Liver (tissue), 3 donors: Measurements from ENCODE around the gene ZNF878.

Experiments
- HNF4G ChIP-seq: IDR thresholded peaks from 2 replicates; pipeline ENCODE4 v1.6.1; 2016; ENCODE audit warnings: antibody characterized with exemption
- MAX ChIP-seq: IDR thresholded peaks from 2 replicates; pipeline ENCODE4 v1.6.1; 2016; ENCODE audit warnings: antibody characterized with exemption
- RAD21 ChIP-seq, 2 donors: IDR thresholded peaks; 2 replicates each; pipeline ENCODE4 v1.6.1; 2016; ENCODE audit warnings: antibody characterized with exemption in 2 of 2, mild to moderate bottlenecking in 2 of 2
- REST ChIP-seq: IDR thresholded peaks from 2 replicates; pipeline ENCODE4 v1.6.1; 2016; ENCODE audit warnings: antibody characterized with exemption, mild to moderate bottlenecking
- TAF1 ChIP-seq: conservative IDR thresholded peaks from 2 replicates; pipeline ENCODE4 v1.6.1; 2016; ENCODE audit warnings: antibody characterized with exemption, mild to moderate bottlenecking
- YY1 ChIP-seq: IDR thresholded peaks from 2 replicates; pipeline ENCODE4 v1.6.1; 2016; ENCODE audit warnings: antibody characterized with exemption, mild to moderate bottlenecking
- TF ChIP-seq, protein P1 (sequence below): fragments of 150-350 bp; IDR thresholded peaks from 2 replicates; pipeline ENCODE4 v1.5.1; 2017; ENCODE audit warnings: improper control_type of control experiment, low read depth, low read length; ENCODE audit not compliant: missing input control
- donor health status: healthy.
- donor health status: healthy.

GRCh38 chr19:12077375-12077774 is 24.6 kb upstream of the ZNF878 start:
- TF ChIP-seq MAX (no peak), YY1 (no peak), TAF1 (no peak), HNF4G (no peak), RAD21 (IDR thresholded peaks at IDR 0.05) (no peak), REST (no peak)
- TF ChIP-seq, protein P1, sequence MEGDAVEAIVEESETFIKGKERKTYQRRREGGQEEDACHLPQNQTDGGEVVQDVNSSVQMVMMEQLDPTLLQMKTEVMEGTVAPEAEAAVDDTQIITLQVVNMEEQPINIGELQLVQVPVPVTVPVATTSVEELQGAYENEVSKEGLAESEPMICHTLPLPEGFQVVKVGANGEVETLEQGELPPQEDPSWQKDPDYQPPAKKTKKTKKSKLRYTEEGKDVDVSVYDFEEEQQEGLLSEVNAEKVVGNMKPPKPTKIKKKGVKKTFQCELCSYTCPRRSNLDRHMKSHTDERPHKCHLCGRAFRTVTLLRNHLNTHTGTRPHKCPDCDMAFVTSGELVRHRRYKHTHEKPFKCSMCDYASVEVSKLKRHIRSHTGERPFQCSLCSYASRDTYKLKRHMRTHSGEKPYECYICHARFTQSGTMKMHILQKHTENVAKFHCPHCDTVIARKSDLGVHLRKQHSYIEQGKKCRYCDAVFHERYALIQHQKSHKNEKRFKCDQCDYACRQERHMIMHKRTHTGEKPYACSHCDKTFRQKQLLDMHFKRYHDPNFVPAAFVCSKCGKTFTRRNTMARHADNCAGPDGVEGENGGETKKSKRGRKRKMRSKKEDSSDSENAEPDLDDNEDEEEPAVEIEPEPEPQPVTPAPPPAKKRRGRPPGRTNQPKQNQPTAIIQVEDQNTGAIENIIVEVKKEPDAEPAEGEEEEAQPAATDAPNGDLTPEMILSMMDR, result no peak
